Activated B cell treated with CpG ODN at 0.5 μM for 24 hours (primary cell): ENCODE measurements around the gene HSCB. TPM values are rescaled to one million over a fixed set of nuclear protein-coding genes. Genes with fewer than 3 reads are reported as not detected.

Experiments used
- ATAC-seq: fragments of 200-7000 bp; cut with Tn5 transposase; one replicate; pipeline ENCODE4 v1.10.0; 2021; ENCODE audit warnings: low read depth, mild to moderate bottlenecking, moderate library complexity
- CTCF ChIA-PET: fragments of 350-600 bp; sonication (Branson Sonifier 250); formaldehyde crosslinking; loops from one replicate; lab custom pipeline; 2021; ENCODE audit warnings: antibody characterized with exemption; lab: Charles Lee
- POLR2A ChIA-PET: fragments of 350-600 bp; sonication (Branson Sonifier 250); formaldehyde crosslinking; loops from one replicate; lab custom pipeline; 2021; ENCODE audit warnings: antibody characterized with exemption; lab: Charles Lee
- DNase-seq: peaks from one replicate; pipeline ENCODE4 v3.0.0; 2022
- H3K27ac Mint-ChIP-seq: one replicate; pipeline ENCODE4 v1.8.0; 2020; ENCODE audit warnings: mixed read lengths
- H3K27me3 Mint-ChIP-seq: one replicate; pipeline ENCODE4 v1.8.0; 2021; ENCODE audit warnings: mixed read lengths
- H3K36me3 Mint-ChIP-seq: one replicate; pipeline ENCODE4 v1.8.0; 2021; ENCODE audit warnings: low read depth, mixed read lengths
- H3K4me1 Mint-ChIP-seq: one replicate; pipeline ENCODE4 v1.8.0; 2021; ENCODE audit warnings: mixed read lengths
- H3K4me3 Mint-ChIP-seq: one replicate; pipeline ENCODE4 v1.8.0; 2020; ENCODE audit warnings: mild to moderate bottlenecking, mixed read lengths
- H3K9me3 Mint-ChIP-seq: one replicate; pipeline ENCODE4 v1.8.0; 2020; ENCODE audit warnings: mixed read lengths
- CTCF ChIP-seq: fragments of 200-600 bp; IDR thresholded peaks from one replicate; pipeline ENCODE4 v1.8.0; 2022; ENCODE audit warnings: antibody characterized with exemption, mild to moderate bottlenecking
- intact Hi-C: fragments of 100-400 bp; cut with micrococcal nuclease; formaldehyde crosslinking; loops from one replicate; pipeline ENCODE4 v1.15.1; 2024
- total RNA-seq: library from RNA; stranded (reverse); gene quantifications from 2 replicates; pipeline ENCODE4 v1.2.3, GENCODE V29; 2022

HSCB gene
- total RNA-seq, 1 donor from 2014 or later: 17.0 TPM

- TF ChIP-seq CTCF: no peak
- no peaks in the 10 kb centered on the region for H3K9me3 Mint-ChIP-seq
- peak overlapping the region; percentile 46 for H3K4me3 Mint-ChIP-seq
- CTCF ChIA-PET: interaction anchor here (2.4 kb wide), 1 partner anchor 174 kb away, joined by 6 read pairs; no protein-coding TSS in a partner anchor
- POLR2A ChIA-PET: interaction anchor here (0.6 to 2.6 kb wide), 7 partner anchors 14 to 99 kb away, joined by 3 to 23 read pairs (median 5); partner anchors contain the start of genes CHEK2, HSCB and XBP1
- H3K4me1 Mint-ChIP-seq: peaks cover 31% of the 10 kb centered on the region
- intact Hi-C loops: no loop called here
- H3K27me3 Mint-ChIP-seq: no peaks in the 10 kb centered on the region
- H3K27ac Mint-ChIP-seq: peak overlapping the region; percentile 50
- ATAC-seq (no peak), DNase-seq (no peak)
- H3K36me3 Mint-ChIP-seq: peaks cover 38% of the 10 kb centered on the region
Observed at GRCh38 chr22:28774378-28774777, 32.5 kb downstream of the HSCB start.

- ChIA-PET POLR2A (no interaction called here), CTCF (interaction anchor here (1.8 kb wide), 1 partner anchor 179 kb away, joined by 6 read pairs; no protein-coding TSS in a partner anchor)
- DNase-seq (no peak), ATAC-seq (no peak)
- H3K4me3 Mint-ChIP-seq: no peak overlapping the region
- peaks cover 15% of the 10 kb centered on the region for H3K4me1 Mint-ChIP-seq
- no peak for TF ChIP-seq CTCF
- no peak overlapping the region for H3K27ac Mint-ChIP-seq
- H3K36me3 Mint-ChIP-seq: peaks cover 61% of the 10 kb centered on the region
- H3K27me3 Mint-ChIP-seq: no peaks in the 10 kb centered on the region
- no peaks in the 10 kb centered on the region for H3K9me3 Mint-ChIP-seq
- intact Hi-C loops: no loop called here
Observed at GRCh38 chr22:28779833-28780232, 38.0 kb downstream of the HSCB start.

GRCh38 chr22:28780296-28780695 lies 38.5 kb downstream of the HSCB start:
- CTCF ChIA-PET: interaction anchor here (1.8 kb wide), 1 partner anchor 180 kb away, joined by 6 read pairs; no protein-coding TSS in a partner anchor
- intact Hi-C loops: no loop called here
- H3K27me3 Mint-ChIP-seq: no peaks in the 10 kb centered on the region
- H3K36me3 Mint-ChIP-seq: peaks cover 63% of the 10 kb centered on the region
- POLR2A ChIA-PET: interaction anchor here (1.1 kb wide), 1 partner anchor 23 kb away, joined by 3 read pairs; no protein-coding TSS in a partner anchor
- no peak for TF ChIP-seq CTCF
- DNase-seq (no peak), ATAC-seq (no peak)
- no peaks in the 10 kb centered on the region for H3K9me3 Mint-ChIP-seq
- no peak overlapping the region for H3K4me3 Mint-ChIP-seq
- peaks cover 12% of the 10 kb centered on the region for H3K4me1 Mint-ChIP-seq
- no peak overlapping the region for H3K27ac Mint-ChIP-seq

GRCh38 chr22:28783786-28784671 lies 42.2 kb downstream of the HSCB start:
- peaks cover 78% of the 10 kb centered on the region for H3K36me3 Mint-ChIP-seq
- intact Hi-C loops: no loop called here
- ATAC-seq (no peak), DNase-seq (no peak)
- POLR2A ChIA-PET: interaction anchor here (0.6 to 1.3 kb wide), 2 partner anchors 9 to 11 kb away, joined by 3 read pairs; partner anchors contain the start of gene CCDC117
- peaks cover 9% of the 10 kb centered on the region for H3K4me1 Mint-ChIP-seq
- no peak overlapping the region for H3K27ac Mint-ChIP-seq
- H3K4me3 Mint-ChIP-seq: no peak overlapping the region
- no peaks in the 10 kb centered on the region for H3K27me3 Mint-ChIP-seq
- no peaks in the 10 kb centered on the region for H3K9me3 Mint-ChIP-seq
- TF ChIP-seq CTCF: no peak
- CTCF ChIA-PET: no interaction called here

GRCh38 chr22:28788601-28789000 lies 46.8 kb downstream of the HSCB start:
- ChIA-PET CTCF (interaction anchor here (1.1 to 1.2 kb wide), 2 partner anchors 41 to 188 kb away, joined by 3 read pairs; no protein-coding TSS in a partner anchor), POLR2A (interaction anchor here (0.7 kb wide), 2 partner anchors 12 to 51 kb away, joined by 3 to 8 read pairs; partner anchors contain the start of gene XBP1)
- ATAC-seq (no peak), DNase-seq (no peak)
- intact Hi-C loops: no loop called here
- H3K27ac Mint-ChIP-seq: no peak overlapping the region
- H3K4me1 Mint-ChIP-seq: peaks cover 41% of the 10 kb centered on the region
- no peak overlapping the region for H3K4me3 Mint-ChIP-seq
- peaks cover 68% of the 10 kb centered on the region for H3K36me3 Mint-ChIP-seq
- no peak for TF ChIP-seq CTCF
- H3K9me3 Mint-ChIP-seq: no peaks in the 10 kb centered on the region
- H3K27me3 Mint-ChIP-seq: no peaks in the 10 kb centered on the region
